NCI-H187 treated with DMSO at 0.1 percent for 48 hours (cell line): Measurements from ENCODE around the gene HPS1.
"Not testable (repeated sequence)": the region's sequence is repeated elsewhere in the genome, so short reads cannot be mapped to it uniquely, and the experiment has no call there.

Experiments
- DNase-seq: peaks from one replicate; lab custom pipeline; 2025; lab: John Stamatoyannopoulos, UW

HPS1 gene

GRCh38 chr10:98388101-98388655 is 58.6 kb downstream of the HPS1 start:
- no peak for DNase-seq

GRCh38 chr10:98384531-98385133 is 62.1 kb downstream of the HPS1 start:
- no peak for DNase-seq

GRCh38 chr10:98383869-98384268 is 62.9 kb downstream of the HPS1 start:
- DNase-seq: no peak

GRCh38 chr10:98383134-98383667 is 63.5 kb downstream of the HPS1 start:
- not testable (repeated sequence) for DNase-seq

DNA sequence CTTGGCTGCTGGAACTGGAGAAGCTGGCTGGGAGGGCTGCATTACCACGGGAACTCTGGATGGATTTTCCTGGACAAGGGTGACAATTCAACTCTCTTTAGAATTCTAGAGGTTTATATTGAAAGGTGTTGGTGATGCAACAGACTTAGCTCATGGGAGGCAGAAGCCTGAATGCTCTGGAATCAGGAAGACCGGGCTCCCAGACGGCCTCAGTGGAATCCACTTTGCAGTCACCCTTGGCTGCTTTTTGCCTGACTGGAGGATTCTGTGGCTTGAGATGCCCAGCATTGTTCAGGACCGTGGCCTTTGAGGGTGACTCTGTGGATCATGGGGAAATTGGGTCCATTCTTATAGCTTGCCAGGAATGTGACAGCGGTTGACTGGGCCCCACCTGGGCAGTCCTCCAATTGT is 64.0 kb downstream of the HPS1 start:
- DNase-seq: no peak

DNA sequence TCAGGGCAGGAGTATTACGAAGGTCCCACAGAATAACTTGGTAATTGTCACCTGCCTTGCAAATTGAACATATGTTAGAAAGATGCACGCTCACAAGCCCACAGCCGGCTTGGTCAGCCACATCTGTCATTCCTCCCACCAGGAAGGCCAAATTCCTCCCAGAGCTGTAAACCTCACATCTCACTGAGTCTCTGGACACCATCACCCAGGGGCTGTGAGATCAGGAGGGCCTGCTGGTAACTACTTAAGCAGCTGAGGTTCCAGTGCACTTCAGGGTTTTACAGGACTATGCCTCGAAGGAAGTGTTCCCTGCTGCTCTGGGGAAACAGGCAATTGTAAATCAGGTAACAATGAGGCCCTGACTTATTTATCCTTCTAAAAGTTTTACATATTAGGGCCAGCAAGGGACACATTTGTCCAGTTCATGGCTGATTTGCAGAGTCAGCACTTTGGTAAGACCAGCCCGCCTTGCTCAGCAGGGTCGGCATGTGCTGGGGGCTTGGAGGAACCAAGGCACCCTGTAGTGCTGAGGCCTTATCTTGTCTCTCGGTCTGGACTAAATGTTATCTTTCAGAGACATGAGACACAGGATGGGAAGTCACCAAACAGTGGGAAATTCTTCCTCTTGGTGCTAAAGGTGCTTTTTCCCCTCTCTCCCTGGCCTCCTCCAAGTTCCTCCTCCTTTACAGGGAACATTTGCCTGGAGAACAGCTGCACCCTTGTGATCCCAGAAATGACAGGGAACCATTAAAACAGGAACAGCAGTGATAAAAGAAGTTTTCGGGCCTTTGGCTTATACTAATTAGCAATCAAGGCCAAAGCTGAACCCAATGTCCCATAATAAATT is 66.0 kb downstream of the HPS1 start:
- no peak for DNase-seq

DNA sequence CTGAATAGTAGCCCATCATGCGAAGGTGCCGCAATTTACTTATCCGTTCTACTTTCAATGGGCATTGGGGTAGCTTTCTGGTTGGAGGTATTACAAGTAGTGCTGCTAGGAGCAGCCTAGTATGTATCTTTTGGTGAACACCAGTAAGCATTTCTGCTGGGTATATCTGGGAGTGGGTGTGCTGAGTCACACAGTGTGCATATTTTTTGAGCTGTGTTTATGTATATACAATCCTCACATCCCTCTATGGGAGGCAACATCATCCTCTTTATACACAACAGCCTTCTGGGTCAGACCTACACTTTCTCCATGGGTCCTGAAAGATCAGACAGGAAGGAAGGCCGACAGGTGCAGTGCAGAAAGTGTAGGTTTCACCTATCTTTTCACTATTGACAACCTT is 68.0 kb downstream of the HPS1 start:
- DNase-seq: no peak

DNA sequence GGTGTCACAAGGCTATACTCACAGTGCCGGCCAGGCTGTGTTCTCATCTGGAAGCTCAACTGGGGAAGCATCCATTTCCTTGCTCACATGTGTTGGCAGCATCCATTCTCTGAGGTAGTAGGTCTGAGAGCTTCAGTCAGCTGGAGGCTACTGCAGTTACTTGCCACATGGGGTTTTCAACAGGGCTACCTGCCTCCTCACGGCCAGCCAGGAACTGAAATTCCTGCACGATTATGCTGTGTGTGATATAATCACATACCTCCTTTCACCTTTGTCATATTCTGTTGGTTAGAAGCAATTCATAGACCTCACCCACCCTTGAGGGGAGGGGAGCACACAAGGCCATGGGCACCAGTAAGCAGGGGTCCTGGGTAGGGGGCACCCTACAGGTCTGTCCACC is 69.2 kb downstream of the HPS1 start:
- DNase-seq: no peak

- DNase-seq: no peak
Measured at GRCh38 chr10:98377001-98377400, 69.7 kb downstream of the HPS1 start.

DNA sequence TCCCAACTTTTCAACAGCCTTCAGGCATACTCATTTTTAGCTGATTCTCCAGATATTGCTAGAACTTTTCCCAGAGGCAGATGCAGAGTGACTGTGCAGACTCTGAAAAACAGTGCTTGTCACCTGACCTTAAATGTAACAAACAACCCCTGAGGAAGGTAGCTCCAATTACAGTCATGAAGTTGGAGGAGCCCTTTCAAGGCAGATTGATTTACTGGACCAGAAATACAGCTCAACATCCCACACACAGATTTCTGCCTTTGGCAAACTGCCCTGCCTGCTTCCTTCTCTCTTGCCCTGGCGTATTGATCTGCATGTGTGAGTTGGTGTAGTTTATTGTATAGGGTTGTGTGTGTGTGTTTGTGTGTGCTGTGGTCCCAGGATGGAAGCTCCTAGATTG is 70.2 kb downstream of the HPS1 start:
- no peak for DNase-seq

DNA sequence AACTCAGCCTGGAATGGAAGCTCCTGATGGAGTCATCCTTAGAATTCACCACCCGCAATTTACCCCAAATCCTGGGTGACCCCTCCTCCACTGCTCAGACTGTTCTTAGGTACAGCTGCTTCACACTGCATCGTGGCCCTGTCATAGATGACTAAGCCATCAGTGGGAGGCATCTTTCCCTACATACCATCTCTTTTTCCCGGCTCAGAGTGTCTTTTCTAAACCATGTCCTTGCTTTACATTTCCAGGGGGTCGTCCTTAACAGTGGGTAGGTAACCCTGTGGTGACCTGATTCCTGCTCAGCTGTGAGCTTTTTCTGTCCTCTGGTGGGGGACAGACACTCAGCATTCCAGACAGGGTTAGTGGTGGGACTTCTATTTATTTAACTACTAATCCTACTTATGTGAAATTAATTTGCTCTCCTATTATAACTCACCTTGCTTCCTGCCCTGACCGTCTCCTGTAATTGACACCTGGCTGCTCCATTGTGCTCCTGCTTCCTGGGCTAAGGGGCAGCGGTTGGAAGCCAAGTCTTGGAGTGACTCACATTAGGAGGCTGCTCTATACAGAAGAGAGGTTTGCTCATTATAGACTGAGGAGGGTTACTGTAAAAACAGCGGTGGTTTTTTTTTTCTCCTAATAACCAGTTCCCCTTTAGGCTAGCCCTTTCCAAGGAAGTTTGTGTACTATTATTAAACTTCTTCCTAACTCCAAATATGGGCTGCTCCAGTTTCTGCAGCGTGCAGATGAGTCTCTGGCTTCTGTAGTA is 72.3 kb downstream of the HPS1 start:
- no peak for DNase-seq

DNA sequence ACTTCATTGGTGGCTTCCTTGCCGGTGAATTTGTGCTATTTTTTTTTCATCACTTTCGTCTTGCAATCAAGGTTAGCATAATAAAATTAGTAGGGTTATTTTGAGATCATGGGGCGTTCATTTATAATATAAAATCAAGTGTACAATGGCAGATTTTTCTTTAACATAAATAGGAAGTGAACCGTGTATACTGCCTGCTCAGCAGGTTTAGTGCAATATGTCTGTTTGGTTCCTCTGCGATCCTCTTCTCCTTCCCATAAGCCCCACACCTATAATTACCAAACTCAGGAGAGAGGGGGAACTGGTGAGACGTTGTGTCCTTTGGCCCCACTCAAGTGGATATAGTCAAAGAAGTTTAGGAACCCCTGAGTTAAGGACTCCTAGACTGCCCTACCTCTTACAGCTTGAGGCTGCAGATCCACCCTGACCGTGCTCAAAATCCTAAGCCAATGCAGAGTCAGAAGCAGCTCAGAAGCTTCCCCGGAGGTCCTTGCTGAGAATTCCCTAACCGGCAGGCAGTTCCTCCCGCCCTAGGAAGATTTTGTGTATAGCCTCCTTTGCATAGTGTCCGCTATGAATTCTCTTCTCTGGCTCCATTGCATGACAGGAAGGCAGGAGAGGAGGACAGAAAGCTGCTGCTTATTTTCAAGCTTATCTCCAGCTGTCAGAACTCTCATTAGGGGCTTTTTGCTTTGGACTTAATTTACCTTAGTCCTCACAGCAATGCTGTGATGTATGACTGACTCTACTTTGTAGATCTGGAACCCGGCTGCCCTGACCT is 73.3 kb downstream of the HPS1 start:
- no peak for DNase-seq

DNA sequence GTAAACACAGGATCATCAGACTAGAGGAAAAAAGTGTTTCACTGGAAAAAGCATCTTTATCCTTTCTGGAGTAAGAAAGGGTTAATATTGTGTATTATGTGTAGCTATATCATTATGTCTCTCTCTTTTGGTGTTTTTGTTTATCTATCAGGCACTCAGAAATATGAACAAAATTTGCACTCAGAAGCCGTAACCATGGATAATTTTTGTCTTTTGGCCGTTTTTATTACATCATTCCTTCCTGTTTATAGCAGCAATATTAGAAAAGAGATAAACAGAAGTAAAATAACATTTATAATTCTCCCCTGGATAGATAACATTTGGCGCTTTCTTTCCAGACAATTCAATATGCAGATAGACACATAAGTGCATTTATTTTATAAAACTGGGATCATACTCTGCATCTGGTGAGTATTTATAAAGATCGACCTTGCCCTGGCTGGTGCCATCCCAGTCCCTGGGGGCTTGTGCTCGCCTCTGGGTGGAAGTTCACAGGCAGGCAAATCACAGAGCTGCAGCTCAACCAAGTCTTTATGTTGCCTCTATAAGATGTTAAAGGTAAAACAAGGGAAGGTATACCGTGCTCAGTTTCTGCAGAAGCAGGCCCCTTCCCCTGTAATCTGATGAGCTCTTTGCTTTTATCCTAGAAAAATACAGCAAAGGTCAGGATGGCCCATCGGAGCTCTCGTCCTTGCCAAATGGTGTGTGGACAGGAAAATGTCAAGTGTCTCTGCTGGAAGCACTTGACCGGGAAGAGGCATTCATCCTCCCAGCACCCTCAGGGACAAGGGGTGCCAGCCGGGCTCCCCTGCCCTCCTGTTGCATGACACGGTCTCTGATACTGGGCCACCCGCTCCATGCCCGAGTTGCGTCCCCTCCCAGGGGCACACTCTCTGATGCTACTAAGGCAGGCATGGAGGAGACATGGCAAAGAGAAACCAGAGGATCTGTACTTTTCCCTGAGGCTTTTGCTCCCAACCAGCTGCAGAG is 75.6 kb downstream of the HPS1 start:
- DNase-seq: no peak

GRCh38 chr10:98369801-98370200 is 76.9 kb downstream of the HPS1 start:
- DNase-seq: no peak

DNA sequence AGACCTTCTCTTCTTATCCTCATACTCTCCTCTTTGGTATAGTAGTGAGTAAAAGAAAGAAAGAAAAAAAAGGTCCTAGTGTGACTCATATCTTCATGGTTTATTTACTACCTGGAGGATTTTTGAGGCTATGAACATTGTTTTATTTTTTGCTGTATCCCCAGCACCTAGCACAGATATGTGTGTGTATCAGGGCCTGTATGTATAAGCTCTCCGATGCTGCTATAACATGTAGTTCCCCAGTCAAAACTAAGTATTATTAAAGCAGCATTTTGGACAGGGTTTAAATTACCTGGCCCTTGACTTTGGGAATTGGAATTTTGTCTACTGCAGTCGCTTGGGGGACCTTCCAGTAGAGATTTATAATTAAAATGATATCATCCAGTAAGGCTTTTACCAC is 78.1 kb downstream of the HPS1 start:
- no peak for DNase-seq

DNA sequence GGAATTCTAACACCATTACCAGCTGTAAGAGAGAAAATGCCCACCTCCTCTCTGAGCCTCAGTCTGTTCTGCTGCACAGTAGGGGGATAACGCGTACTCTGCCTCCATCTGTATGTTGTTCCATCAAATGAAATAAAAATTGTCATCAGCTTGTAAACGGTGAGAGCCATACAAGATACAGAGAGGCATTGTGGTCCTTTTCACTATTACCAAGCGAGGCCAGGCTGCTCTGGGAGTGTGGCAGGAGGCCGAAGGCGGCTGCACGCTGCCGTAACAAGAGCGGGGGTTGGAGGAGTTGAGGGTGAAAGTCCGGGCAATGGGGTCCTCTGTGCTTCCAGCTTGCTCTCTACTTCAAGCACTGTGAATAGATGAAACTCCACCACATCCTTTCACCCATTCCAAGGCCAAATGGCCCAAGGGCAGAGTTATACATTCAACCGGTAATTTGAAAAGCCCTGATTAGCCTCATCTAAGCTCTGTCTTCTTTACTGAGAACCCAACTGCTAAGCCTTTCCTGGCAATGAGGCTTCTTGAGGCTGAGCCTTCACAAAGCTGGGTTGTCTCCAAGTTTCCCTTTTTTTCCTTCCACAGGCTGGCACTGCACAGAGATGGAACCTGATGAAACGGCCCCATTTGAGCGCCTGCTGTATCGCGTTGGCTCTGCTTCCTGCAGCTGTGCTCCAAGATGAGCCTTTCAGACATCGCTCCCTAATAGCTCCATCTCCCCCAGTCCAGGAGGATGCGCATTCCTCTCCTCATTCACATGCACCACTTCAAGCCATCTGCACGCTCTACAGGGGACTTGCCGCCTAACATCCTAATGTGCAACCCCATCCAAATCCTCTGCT is 78.9 kb downstream of the HPS1 start:
- no peak for DNase-seq
